Gastrocnemius medialis (tissue), 4 donors: ENCODE results near the gene ATG2A.

Experiments
- POLR2A ChIP-seq, 2 donors: fragments of 450-650 bp; IDR thresholded peaks; one replicate each; pipeline ENCODE4 v1.6.1; 2017; ENCODE audit warnings: antibody characterized with exemption in 2 of 2, mild to moderate bottlenecking in 2 of 2, moderate library complexity in 2 of 2
- TF ChIP-seq, protein P1 (sequence below), 5 experiments: fragments of 450-650 bp in 3 of 5; fragments of 200-600 bp in 2 of 5; sonication (generic) in 2 of 5; IDR thresholded peaks in 4 of 5; conservative IDR thresholded peaks in 1 of 5; 1 replicate in 4 of 5; 2 replicates in 1 of 5; pipeline ENCODE4 v1.5.1; 2016 to 2019; ENCODE audit warnings: antibody characterized with exemption in 5 of 5, mild to moderate bottlenecking in 3 of 5, moderate library complexity in 3 of 5

DNA sequence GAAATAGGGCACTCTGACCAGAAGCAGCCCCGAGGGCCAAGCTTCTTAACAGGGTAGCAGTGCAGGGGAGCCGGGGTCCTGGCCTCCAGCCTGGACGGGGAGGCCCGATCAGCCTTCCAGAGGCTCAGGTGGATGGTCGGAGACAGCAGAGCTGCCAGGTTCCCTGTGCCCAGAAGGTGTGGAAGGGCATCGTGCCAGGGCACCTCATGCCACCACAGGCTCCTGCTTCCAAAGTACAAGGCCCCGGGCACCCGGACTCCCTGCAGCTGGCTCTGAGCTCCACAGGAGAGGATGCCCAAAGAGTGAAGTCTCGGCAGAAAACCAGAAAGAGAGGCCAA, 52.9 kb downstream of the ATG2A start:
- no peak for TF ChIP-seq POLR2A (IDR thresholded peaks at IDR 0.05)
- TF ChIP-seq, protein P1, sequence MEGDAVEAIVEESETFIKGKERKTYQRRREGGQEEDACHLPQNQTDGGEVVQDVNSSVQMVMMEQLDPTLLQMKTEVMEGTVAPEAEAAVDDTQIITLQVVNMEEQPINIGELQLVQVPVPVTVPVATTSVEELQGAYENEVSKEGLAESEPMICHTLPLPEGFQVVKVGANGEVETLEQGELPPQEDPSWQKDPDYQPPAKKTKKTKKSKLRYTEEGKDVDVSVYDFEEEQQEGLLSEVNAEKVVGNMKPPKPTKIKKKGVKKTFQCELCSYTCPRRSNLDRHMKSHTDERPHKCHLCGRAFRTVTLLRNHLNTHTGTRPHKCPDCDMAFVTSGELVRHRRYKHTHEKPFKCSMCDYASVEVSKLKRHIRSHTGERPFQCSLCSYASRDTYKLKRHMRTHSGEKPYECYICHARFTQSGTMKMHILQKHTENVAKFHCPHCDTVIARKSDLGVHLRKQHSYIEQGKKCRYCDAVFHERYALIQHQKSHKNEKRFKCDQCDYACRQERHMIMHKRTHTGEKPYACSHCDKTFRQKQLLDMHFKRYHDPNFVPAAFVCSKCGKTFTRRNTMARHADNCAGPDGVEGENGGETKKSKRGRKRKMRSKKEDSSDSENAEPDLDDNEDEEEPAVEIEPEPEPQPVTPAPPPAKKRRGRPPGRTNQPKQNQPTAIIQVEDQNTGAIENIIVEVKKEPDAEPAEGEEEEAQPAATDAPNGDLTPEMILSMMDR (IDR thresholded peaks at IDR 0.05 in 4 of 5, conservative IDR thresholded peaks at IDR 0.05 in 1 of 5), result no peak
